Breast epithelium (tissue), 4 donors: ENCODE measurements around the gene RAB33B. TPM values are rescaled to one million over a fixed set of nuclear protein-coding genes. Genes with fewer than 3 reads are reported as not detected.
"Not testable (repeated sequence)": the region's sequence is repeated elsewhere in the genome, so short reads cannot be mapped to it uniquely, and the experiment has no call there.

Experiments used
- DNase-seq, 2 donors: peaks; one replicate each; pipeline ENCODE4 v3.0.0-alpha.2; 2019; ENCODE audit warnings: low spot score in 2 of 2
- H3K27ac ChIP-seq, 2 donors: fragments of 200-600 bp; sonication (generic) in 1 of 2; one replicate each; pipeline ENCODE4 v1.5.1; 2016 to 2019; ENCODE audit warnings: mild to moderate bottlenecking in 1 of 2
- H3K27me3 ChIP-seq, 2 donors: fragments of 200-600 bp; sonication (generic) in 1 of 2; one replicate each; pipeline versions ENCODE4 v1.5.1 to v1.6.0; 2017 to 2019; ENCODE audit warnings: control low read depth in 1 of 2, mild to moderate bottlenecking in 1 of 2
- H3K36me3 ChIP-seq: fragments of 200-600 bp; one replicate; pipeline ENCODE4 v1.5.1; 2019
- H3K4me1 ChIP-seq, 2 donors: fragments of 200-600 bp; sonication (generic); one replicate each; pipeline ENCODE4 v1.5.1; 2016 to 2019; ENCODE audit warnings: control low read depth in 1 of 2
- H3K4me3 ChIP-seq, 3 donors: fragments of 200-600 bp; sonication (generic); 1 replicate in 2 of 3; 2 replicates in 1 of 3; pipeline ENCODE4 v1.5.1; 2016 to 2019; ENCODE audit warnings: mild to moderate bottlenecking in 3 of 3, moderate library complexity in 2 of 3
- H3K9me3 ChIP-seq, 2 donors: fragments of 200-600 bp; sonication (generic) in 1 of 2; one replicate each; pipeline ENCODE4 v1.5.1; 2016 to 2019; ENCODE audit warnings: control low read depth in 1 of 2
- POLR2A ChIP-seq: fragments of 450-650 bp; IDR thresholded peaks from one replicate; pipeline ENCODE4 v1.6.1; 2016; ENCODE audit warnings: antibody characterized with exemption, mild to moderate bottlenecking, moderate library complexity
- POLR2AphosphoS5 ChIP-seq, 3 donors: sonication (generic); formaldehyde crosslinking; IDR thresholded peaks; one replicate each; pipeline ENCODE4 v1.6.1; 2017; ENCODE audit warnings: antibody characterized with exemption in 3 of 3
- intact Hi-C: fragments of 100-400 bp; cut with DNase I; formaldehyde crosslinking; loops from one replicate; pipeline ENCODE4 v1.15.1; 2023; ENCODE audit warnings: low total_unique reads
- total RNA-seq, 3 donors: library from RNA; depleted of rRNA; stranded (reverse); fragments of >200 nt; gene quantifications; one replicate each; pipeline ENCODE4 v1.1.0, GENCODE V29; 2016
- TF ChIP-seq, protein P1 (sequence below), 3 donors: fragments of 450-650 bp; IDR thresholded peaks; one replicate each; pipeline ENCODE4 v1.5.1; 2016 to 2017; ENCODE audit warnings: antibody characterized with exemption in 3 of 3, mild to moderate bottlenecking in 3 of 3, moderate library complexity in 3 of 3

The RAB33B gene
- total RNA-seq, 3 donors from 2014 or later = 13.1 to 15.8 (median 13.4) TPM

DNA sequence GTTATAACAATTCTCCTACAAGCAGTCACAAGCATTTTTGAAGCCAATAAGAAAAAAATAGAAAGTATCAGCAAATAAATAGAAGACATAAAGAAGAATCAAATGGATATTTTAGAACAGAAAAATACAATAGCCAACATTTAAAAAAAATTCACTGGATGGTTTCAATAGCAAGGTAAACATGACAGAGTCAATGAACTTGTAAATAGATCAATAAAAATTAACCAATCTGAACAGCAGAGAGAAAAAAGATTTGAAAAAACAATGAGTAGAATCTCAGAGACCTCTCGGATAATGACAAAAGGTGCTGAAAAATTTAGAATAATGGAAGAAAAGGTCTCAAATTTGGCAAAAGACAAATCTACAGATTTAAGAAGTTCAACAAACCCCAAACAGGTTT is 33.3 kb upstream of the RAB33B start:
- Histone ChIP-seq H3K27ac (no peak overlapping the region), H3K36me3 (no peaks in the 10 kb centered on the region), H3K27me3 (no peaks in the 10 kb centered on the region), H3K4me3 (no peak overlapping the region), H3K4me1 (no peaks in the 10 kb centered on the region), H3K9me3 (no peaks in the 10 kb centered on the region)
- DNase-seq = no peak
- TF ChIP-seq POLR2A = no peak
- TF ChIP-seq, protein P1, sequence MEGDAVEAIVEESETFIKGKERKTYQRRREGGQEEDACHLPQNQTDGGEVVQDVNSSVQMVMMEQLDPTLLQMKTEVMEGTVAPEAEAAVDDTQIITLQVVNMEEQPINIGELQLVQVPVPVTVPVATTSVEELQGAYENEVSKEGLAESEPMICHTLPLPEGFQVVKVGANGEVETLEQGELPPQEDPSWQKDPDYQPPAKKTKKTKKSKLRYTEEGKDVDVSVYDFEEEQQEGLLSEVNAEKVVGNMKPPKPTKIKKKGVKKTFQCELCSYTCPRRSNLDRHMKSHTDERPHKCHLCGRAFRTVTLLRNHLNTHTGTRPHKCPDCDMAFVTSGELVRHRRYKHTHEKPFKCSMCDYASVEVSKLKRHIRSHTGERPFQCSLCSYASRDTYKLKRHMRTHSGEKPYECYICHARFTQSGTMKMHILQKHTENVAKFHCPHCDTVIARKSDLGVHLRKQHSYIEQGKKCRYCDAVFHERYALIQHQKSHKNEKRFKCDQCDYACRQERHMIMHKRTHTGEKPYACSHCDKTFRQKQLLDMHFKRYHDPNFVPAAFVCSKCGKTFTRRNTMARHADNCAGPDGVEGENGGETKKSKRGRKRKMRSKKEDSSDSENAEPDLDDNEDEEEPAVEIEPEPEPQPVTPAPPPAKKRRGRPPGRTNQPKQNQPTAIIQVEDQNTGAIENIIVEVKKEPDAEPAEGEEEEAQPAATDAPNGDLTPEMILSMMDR (IDR thresholded peaks at IDR 0.05) = no peak
- intact Hi-C loops = no loop called here

DNA sequence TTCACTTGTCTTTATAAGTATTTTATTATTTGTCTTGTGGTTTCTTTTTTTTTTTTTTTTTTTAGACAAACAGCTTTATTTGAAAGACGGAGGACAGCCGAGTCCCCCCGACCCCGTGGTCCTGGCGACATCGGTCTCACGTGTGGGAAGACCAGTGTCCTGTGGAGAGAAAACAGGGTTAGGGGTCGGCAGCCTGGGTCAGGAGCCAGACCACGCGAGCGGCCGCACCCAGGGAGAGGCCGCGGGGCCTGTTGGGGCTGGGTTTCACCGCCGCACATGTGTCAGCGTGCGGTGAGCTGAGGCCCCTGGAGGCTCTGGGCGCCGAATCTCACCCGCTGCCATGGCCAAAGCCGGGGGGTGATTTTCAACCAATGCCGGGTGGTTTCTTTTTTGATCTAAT is 17.8 kb upstream of the RAB33B start:
- intact Hi-C loops = no loop called here
- no peaks in the 10 kb centered on the region for H3K27me3 ChIP-seq
- no peaks in the 10 kb centered on the region for H3K4me1 ChIP-seq
- TF ChIP-seq, protein P1 (IDR thresholded peaks at IDR 0.05) = no peak
- TF ChIP-seq POLR2A (no peak), POLR2AphosphoS5 (IDR thresholded peaks at IDR 0.05) (no peak)
- no peak overlapping the region for H3K4me3 ChIP-seq
- DNase-seq = no peak
- H3K36me3 ChIP-seq = no peaks in the 10 kb centered on the region
- no peak overlapping the region for H3K27ac ChIP-seq
- peaks cover 15 to 36% of the 10 kb centered on the region in 2 donors for H3K9me3 ChIP-seq

DNA sequence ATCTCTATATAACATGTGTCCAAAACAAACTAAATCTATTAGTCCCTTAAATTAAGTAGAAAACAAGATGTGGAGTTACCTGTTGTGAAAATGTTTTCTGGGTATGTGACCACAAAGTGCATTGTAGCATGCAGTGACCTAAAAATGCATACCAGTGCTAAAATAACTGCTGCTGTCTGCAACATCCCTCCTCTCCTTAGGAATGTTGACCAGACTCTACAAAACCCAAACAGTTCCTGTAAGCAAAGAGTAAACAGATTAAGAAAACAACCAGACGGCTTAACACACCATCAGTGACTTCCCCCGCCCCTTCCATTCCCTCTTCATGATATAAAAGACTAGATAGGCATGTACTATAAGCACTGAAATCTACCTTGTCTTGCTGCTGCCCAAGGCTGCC is 15.8 kb upstream of the RAB33B start:
- Histone ChIP-seq H3K9me3 (peaks cover 8 to 36% of the 10 kb centered on the region in 2 donors), H3K4me1 (no peaks in the 10 kb centered on the region), H3K27ac (no peak overlapping the region), H3K36me3 (no peaks in the 10 kb centered on the region), H3K4me3 (no peak overlapping the region), H3K27me3 (no peaks in the 10 kb centered on the region)
- intact Hi-C loops = no loop called here
- DNase-seq = no peak
- TF ChIP-seq POLR2A (no peak), POLR2AphosphoS5 (IDR thresholded peaks at IDR 0.05) (no peak)
- TF ChIP-seq, protein P1 (IDR thresholded peaks at IDR 0.05) = no peak

DNA sequence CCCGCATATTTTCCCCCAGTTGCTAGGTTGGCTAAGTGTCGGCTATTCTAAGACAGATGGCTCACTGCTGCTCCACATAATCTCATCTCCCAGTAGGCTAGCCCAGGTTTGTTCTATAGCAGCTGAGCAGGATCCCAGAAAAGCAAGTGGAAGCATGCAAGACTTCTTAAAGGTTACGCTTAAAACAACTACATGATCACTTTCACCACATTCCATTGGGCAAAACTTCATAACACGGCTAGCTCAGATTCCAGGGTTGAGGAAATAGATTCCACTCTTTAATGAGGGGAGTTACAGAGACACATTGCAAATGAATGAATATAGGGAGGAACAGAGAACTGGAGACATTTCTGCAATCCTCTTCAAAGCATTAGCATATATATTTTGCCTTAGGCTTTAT is 12.9 kb upstream of the RAB33B start:
- Histone ChIP-seq H3K27ac (no peak overlapping the region), H3K9me3 (peaks cover 3 to 36% of the 10 kb centered on the region in 2 donors), H3K4me1 (no peaks in the 10 kb centered on the region), H3K4me3 (no peak overlapping the region), H3K36me3 (no peaks in the 10 kb centered on the region), H3K27me3 (no peaks in the 10 kb centered on the region)
- TF ChIP-seq, protein P1 (IDR thresholded peaks at IDR 0.05) = no peak
- no peak for TF ChIP-seq POLR2AphosphoS5 (IDR thresholded peaks at IDR 0.05)
- TF ChIP-seq POLR2A = no peak
- no peak for DNase-seq
- intact Hi-C loops = no loop called here

DNA sequence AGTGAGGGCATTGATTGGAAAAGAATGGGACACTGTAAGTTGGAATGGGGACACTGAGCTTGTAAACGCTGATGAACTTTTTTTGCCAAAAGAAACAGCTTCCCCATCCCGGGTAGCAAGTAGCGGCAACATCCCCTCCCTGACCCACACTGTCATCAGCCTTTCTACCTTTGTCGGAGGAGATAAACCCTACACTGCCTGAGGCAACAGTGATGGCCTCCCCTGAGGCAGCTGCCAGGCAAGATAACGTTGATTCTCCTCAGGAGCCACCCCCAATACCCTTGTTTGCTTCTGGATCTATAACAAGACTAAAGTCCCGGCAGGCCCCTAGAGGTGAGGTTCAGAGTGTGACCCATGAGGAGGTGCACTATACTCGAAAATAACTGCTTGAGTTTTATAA is 10.3 kb upstream of the RAB33B start:
- no peak for DNase-seq
- H3K36me3 ChIP-seq = no peaks in the 10 kb centered on the region
- H3K4me3 ChIP-seq = no peak overlapping the region
- peaks cover 0 to 13% of the 10 kb centered on the region in 2 donors for H3K9me3 ChIP-seq
- intact Hi-C loops = no loop called here
- no peaks in the 10 kb centered on the region for H3K4me1 ChIP-seq
- TF ChIP-seq POLR2AphosphoS5 (IDR thresholded peaks at IDR 0.05) (no peak), POLR2A (no peak)
- TF ChIP-seq, protein P1 (IDR thresholded peaks at IDR 0.05) = no peak
- no peak overlapping the region for H3K27ac ChIP-seq
- H3K27me3 ChIP-seq = no peaks in the 10 kb centered on the region

DNA sequence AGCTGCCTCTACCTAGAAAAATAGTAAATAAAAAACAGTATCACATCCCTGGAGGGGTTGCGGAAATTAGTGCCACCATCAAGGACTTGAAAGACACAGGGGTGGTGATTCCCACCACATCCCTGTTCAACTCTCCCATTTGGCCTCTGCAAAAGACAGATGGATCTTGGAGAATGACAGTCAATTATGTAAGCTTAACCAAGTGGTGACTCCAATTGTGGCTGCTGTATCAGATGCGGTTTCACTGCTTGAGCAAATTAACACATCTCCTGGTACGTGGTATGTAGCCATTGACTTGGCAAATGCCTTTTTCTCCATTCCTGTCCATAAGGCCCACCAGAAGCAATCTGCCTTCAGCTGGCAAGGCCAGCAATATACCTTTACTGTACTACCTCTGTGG is 9.0 kb upstream of the RAB33B start:
- H3K27ac ChIP-seq, H3K36me3 ChIP-seq, H3K4me3 ChIP-seq, H3K4me1 ChIP-seq, H3K27me3 ChIP-seq, DNase-seq, H3K9me3 ChIP-seq, intact Hi-C loops: not testable (repeated sequence)

DNA sequence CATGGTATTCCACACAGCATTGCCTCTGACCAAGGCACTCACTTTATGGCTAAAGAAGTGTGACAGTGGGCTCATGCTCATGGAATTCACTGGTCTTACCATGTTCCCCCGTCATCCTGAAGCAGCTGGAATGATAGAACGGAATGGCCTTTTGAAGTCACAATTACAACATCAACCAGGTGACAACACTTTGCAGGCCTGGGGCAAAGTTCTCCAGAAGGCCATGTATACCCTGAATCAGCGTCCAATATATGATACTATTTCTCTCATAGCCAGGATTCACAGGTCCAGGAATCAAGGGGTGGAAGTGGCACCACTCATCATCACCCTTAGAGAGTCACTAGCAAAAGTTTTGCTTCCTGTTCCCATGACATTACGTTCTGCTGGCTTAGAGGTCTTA is 6.8 kb upstream of the RAB33B start:
- intact Hi-C loops = not testable (repeated sequence)

More for the DNA sequence above, 6.8 kb upstream of the RAB33B start:
- not testable (repeated sequence) for DNase-seq, H3K27me3 ChIP-seq, H3K4me3 ChIP-seq, H3K27ac ChIP-seq, H3K4me1 ChIP-seq, H3K36me3 ChIP-seq, H3K9me3 ChIP-seq
